Keratinocyte (primary cell): Measurements from ENCODE around the gene RPS6KA5. TPM values are rescaled to one million over a fixed set of nuclear protein-coding genes. Genes with fewer than 3 reads are reported as not detected.

ENCODE experiments used
- DNase-seq: peaks from one replicate; pipeline ENCODE4 v3.0.0-alpha.2; 2011; ENCODE audit warnings: low read depth, missing footprints, low spot score
- FAIRE-seq: peaks from 2 replicates; lab custom pipeline; 2011; peaks lifted over from hg19 to GRCh38; lab: Jason Lieb, UNC
- H2AFZ ChIP-seq: 2 replicates; pipeline ENCODE4 v1.6.0; 2012; ENCODE audit warnings: low read length, control low read depth, inconsistent platforms; ENCODE audit not compliant: control insufficient read depth
- H3K27ac ChIP-seq: 2 replicates; pipeline ENCODE4 v1.5.1; 2011; ENCODE audit warnings: low read length; ENCODE audit not compliant: control insufficient read depth, insufficient read depth
- H3K27me3 ChIP-seq: 3 replicates; pipeline ENCODE4 v1.6.0; 2011; ENCODE audit warnings: low read length; ENCODE audit not compliant: control insufficient read depth, insufficient read depth; ENCODE audit errors: extremely low read depth
- H3K36me3 ChIP-seq, 2 experiments: 2 replicates in 1 of 2; 3 replicates in 1 of 2; pipeline ENCODE4 v1.5.1; 2011; ENCODE audit warnings: low read length in 2 of 2, mild to moderate bottlenecking in 1 of 2; ENCODE audit not compliant: control insufficient read depth in 2 of 2, insufficient read depth in 2 of 2; ENCODE audit errors: extremely low read depth in 1 of 2
- H3K4me1 ChIP-seq: 3 replicates; pipeline ENCODE4 v1.5.1; 2011; ENCODE audit warnings: low read length; ENCODE audit not compliant: control insufficient read depth, insufficient read depth; ENCODE audit errors: extremely low read depth
- H3K4me2 ChIP-seq: 3 replicates; pipeline ENCODE4 v1.6.0; 2011; ENCODE audit warnings: low read depth, low read length; ENCODE audit not compliant: control insufficient read depth, insufficient read depth; ENCODE audit errors: extremely low read depth
- H3K4me3 ChIP-seq, 3 experiments: fragments of 200-600 bp in 1 of 3; sonication (generic) in 1 of 3; 2 replicates in 2 of 3; 3 replicates in 1 of 3; pipeline ENCODE4 v1.5.1; 2011 to 2016; ENCODE audit warnings: low read length in 3 of 3, mild to moderate bottlenecking in 3 of 3, control low read depth in 2 of 3, inconsistent platforms in 1 of 3, low read depth in 1 of 3, mixed read lengths in 1 of 3, mixed run types in 1 of 3, moderate library complexity in 1 of 3; ENCODE audit not compliant: control insufficient read depth in 2 of 3, insufficient read depth in 2 of 3; ENCODE audit errors: extremely low read depth in 1 of 3
- H3K79me2 ChIP-seq: 2 replicates; pipeline ENCODE4 v1.6.0; 2012; ENCODE audit warnings: low read length; ENCODE audit not compliant: control insufficient read depth, insufficient read depth
- H3K9ac ChIP-seq: 3 replicates; pipeline ENCODE4 v1.6.0; 2011; ENCODE audit warnings: low read length; ENCODE audit not compliant: control insufficient read depth, insufficient read depth; ENCODE audit errors: extremely low read depth
- H3K9me1 ChIP-seq: 3 replicates; pipeline ENCODE4 v1.6.0; 2011; ENCODE audit warnings: low read length; ENCODE audit not compliant: control insufficient read depth, insufficient read depth; ENCODE audit errors: extremely low read depth
- H3K9me3 ChIP-seq: 2 replicates; pipeline ENCODE4 v1.5.1; 2012; ENCODE audit warnings: low read depth, low read length; ENCODE audit not compliant: control insufficient read depth
- H4K20me1 ChIP-seq: 3 replicates; pipeline ENCODE4 v1.6.0; 2011; ENCODE audit warnings: low read length; ENCODE audit not compliant: control insufficient read depth, insufficient read depth; ENCODE audit errors: extremely low read depth
- CTCF ChIP-seq, 3 experiments: IDR thresholded peaks in 1 of 3; conservative IDR thresholded peaks in 1 of 3; optimal IDR thresholded peaks in 1 of 3; 2 replicates in 2 of 3; 3 replicates in 1 of 3; pipeline versions ENCODE3 to v1.5.1; 2011; ENCODE audit warnings: low read length in 3 of 3, mild to moderate bottlenecking in 3 of 3, moderate library complexity in 2 of 3, control low read depth in 1 of 3, inconsistent platforms in 1 of 3; ENCODE audit not compliant: insufficient read depth in 2 of 3; ENCODE audit errors: extremely low read depth in 1 of 3
- EZH2 ChIP-seq: IDR thresholded peaks from one replicate; pipeline ENCODE4 v1.6.1; 2012; ENCODE audit warnings: inconsistent platforms, mild to moderate bottlenecking, low read length, moderate library complexity
- dilution Hi-C: fragments of 300-500 bp; cut with MboI; formaldehyde crosslinking; loops from one replicate; pipeline ENCODE4 v1.7.0; 2020; ENCODE audit warnings: low sequenced_read_pairs; ENCODE audit not compliant: extremely low pct_ligation_motif_present
- polyA plus RNA-seq, 5 experiments: library from polyadenylated mRNA; depleted of rRNA in 3 of 5; stranded (reverse) in 3 of 5; stranded (forward) in 1 of 5; unstranded in 1 of 5; fragments of >200 nt; gene quantifications; 1 replicate in 1 of 5; 2 replicates in 3 of 5; 3 replicates in 1 of 5; pipeline versions ENCODE4 v1.2.1 to v1.2.3, GENCODE V29; 2011 to 2012; ENCODE audit warnings: missing spikeins in 2 of 5, low read depth in 1 of 5, low replicate concordance in 1 of 5

Gene RPS6KA5
- polyA plus RNA-seq, 1 donor (not counting 4 experiments of a cell fraction or from before 2014, with no cell fraction given): 2.9 TPM

- Histone ChIP-seq H2AFZ (no peak overlapping the region), H3K4me3 (no peak overlapping the region), H3K4me1 (no peaks in the 10 kb centered on the region), H3K36me3 (no peaks in the 10 kb centered on the region), H3K9me1 (no peaks in the 10 kb centered on the region), H3K9me3 (no peaks in the 10 kb centered on the region), H3K27ac (no peak overlapping the region), H3K4me2 (no peak overlapping the region), H4K20me1 (no peaks in the 10 kb centered on the region), H3K27me3 (no peaks in the 10 kb centered on the region), H3K79me2 (no peaks in the 10 kb centered on the region), H3K9ac (no peak overlapping the region)
- dilution Hi-C loops: no loop called here
- FAIRE-seq: no peak
- DNase-seq: no peak
- TF ChIP-seq CTCF (optimal IDR thresholded peaks at IDR 0.05 in 1 of 3, IDR thresholded peaks at IDR 0.05 in 1 of 3, conservative IDR thresholded peaks at IDR 0.05 in 1 of 3; ENCODE audit: extremely low read depth in 1 of 3, insufficient read depth in 2 of 3, low read length in 3 of 3): no peak
- no peak for TF ChIP-seq EZH2
Measured at GRCh38 chr14:91078095-91078737, 17.8 kb upstream of the RPS6KA5 start.

GRCh38 chr14:91075553-91075952 lies 15.1 kb upstream of the RPS6KA5 start:
- H3K9me3 ChIP-seq: no peaks in the 10 kb centered on the region
- no peaks in the 10 kb centered on the region for H4K20me1 ChIP-seq
- no peak overlapping the region for H3K4me2 ChIP-seq
- H3K27ac ChIP-seq: no peak overlapping the region
- no peak for FAIRE-seq
- TF ChIP-seq CTCF (optimal IDR thresholded peaks at IDR 0.05 in 1 of 3, IDR thresholded peaks at IDR 0.05 in 1 of 3, conservative IDR thresholded peaks at IDR 0.05 in 1 of 3; ENCODE audit: extremely low read depth in 1 of 3, insufficient read depth in 2 of 3, low read length in 3 of 3): no peak
- TF ChIP-seq EZH2: no peak
- H2AFZ ChIP-seq: no peak overlapping the region
- H3K9ac ChIP-seq: no peak overlapping the region
- no peaks in the 10 kb centered on the region for H3K4me1 ChIP-seq
- no peaks in the 10 kb centered on the region for H3K36me3 ChIP-seq
- no peaks in the 10 kb centered on the region for H3K27me3 ChIP-seq
- H3K79me2 ChIP-seq: no peaks in the 10 kb centered on the region
- dilution Hi-C loops: no loop called here
- H3K4me3 ChIP-seq: no peak overlapping the region
- DNase-seq: no peak
- no peaks in the 10 kb centered on the region for H3K9me1 ChIP-seq
